HG03460 (cell line): ENCODE results near the gene DYNLT2B.
"Not testable (repeated sequence)": the region's sequence is repeated elsewhere in the genome, so short reads cannot be mapped to it uniquely, and the experiment has no call there.

Experiments
- ATAC-seq: cut with Tn5 transposase; IDR thresholded peaks from one replicate; pipeline ENCODE4 v1.9.1; 2021; ENCODE audit not compliant: unreplicated experiment

The DYNLT2B gene

GRCh38 chr3:196317687-196318467 lies at the start of gene DYNLT2B:
DYNLT2B (minus strand) TSS chr3:196318240; CDS start chr3:196318152, 88 bp downstream.
- peak; percentile 81 for ATAC-seq

GRCh38 chr3:196365736-196366135 lies 47.7 kb upstream of the DYNLT2B start:
- ATAC-seq, result no peak

- no peak for ATAC-seq
Observed at GRCh38 chr3:196360586-196360985, 42.5 kb upstream of the DYNLT2B start.

- ATAC-seq, result not testable (repeated sequence)
Observed at GRCh38 chr3:196358540-196358939, 40.5 kb upstream of the DYNLT2B start.

- no peak for ATAC-seq
Observed at GRCh38 chr3:196357905-196358304, 39.9 kb upstream of the DYNLT2B start.

- no peak for ATAC-seq
Observed at GRCh38 chr3:196356556-196356955, 38.5 kb upstream of the DYNLT2B start.

- no peak for ATAC-seq
Observed at GRCh38 chr3:196355668-196356067, 37.6 kb upstream of the DYNLT2B start.

- ATAC-seq, result no peak
Observed at GRCh38 chr3:196354132-196354531, 36.1 kb upstream of the DYNLT2B start.

- no peak for ATAC-seq
Observed at GRCh38 chr3:196351541-196351940, 33.5 kb upstream of the DYNLT2B start.

GRCh38 chr3:196350067-196350466 lies 32.0 kb upstream of the DYNLT2B start:
- ATAC-seq, result no peak

- no peak for ATAC-seq
Observed at GRCh38 chr3:196348698-196349097, 30.7 kb upstream of the DYNLT2B start.

- no peak for ATAC-seq
Observed at GRCh38 chr3:196344663-196345062, 26.6 kb upstream of the DYNLT2B start.

- ATAC-seq, result not testable (repeated sequence)
Observed at GRCh38 chr3:196343917-196344316, 25.9 kb upstream of the DYNLT2B start.

- no peak for ATAC-seq
Observed at GRCh38 chr3:196341137-196341536, 23.1 kb upstream of the DYNLT2B start.

- no peak for ATAC-seq
Observed at GRCh38 chr3:196340466-196340865, 22.4 kb upstream of the DYNLT2B start.

- no peak for ATAC-seq
Observed at GRCh38 chr3:196339493-196340254, 21.6 kb upstream of the DYNLT2B start.

- ATAC-seq, result no peak
Observed at GRCh38 chr3:196339044-196339443, 21.0 kb upstream of the DYNLT2B start.

GRCh38 chr3:196336319-196337145 lies 18.5 kb upstream of the DYNLT2B start:
- ATAC-seq, result no peak

GRCh38 chr3:196335503-196335948 lies 17.5 kb upstream of the DYNLT2B start:
- ATAC-seq, result no peak

GRCh38 chr3:196334982-196335381 lies 16.9 kb upstream of the DYNLT2B start:
- no peak for ATAC-seq

- ATAC-seq, result no peak
Observed at GRCh38 chr3:196332168-196332567, 14.1 kb upstream of the DYNLT2B start.
